GM12872 (cell line): ENCODE measurements around the gene HIPK3.

Experiments
- CTCF ChIP-seq: IDR thresholded peaks from 3 replicates; pipeline ENCODE4 v1.5.1; 2011; ENCODE audit warnings: low read depth, mild to moderate bottlenecking, low read length, moderate library complexity; ENCODE audit not compliant: insufficient read depth

Gene HIPK3

GRCh38 chr11:33358150-33358831 is 101.1 kb downstream of the HIPK3 start:
- no peak for TF ChIP-seq CTCF

- no peak for TF ChIP-seq CTCF
These were observed 103.5 kb downstream of the HIPK3 start for GRCh38 chr11:33360642-33361041.

GRCh38 chr11:33362051-33362910 is 105.1 kb downstream of the HIPK3 start:
- peak; percentile 32; the same call in 2 of the 3 replicates for TF ChIP-seq CTCF

GRCh38 chr11:33366918-33367317 is 109.7 kb downstream of the HIPK3 start:
- TF ChIP-seq CTCF, result no peak

- no peak for TF ChIP-seq CTCF
These were observed 111.8 kb downstream of the HIPK3 start for GRCh38 chr11:33368931-33369330.

GRCh38 chr11:33373636-33374035 is 116.5 kb downstream of the HIPK3 start:
- TF ChIP-seq CTCF, result no peak

- TF ChIP-seq CTCF, result no peak
These were observed 118.1 kb downstream of the HIPK3 start for GRCh38 chr11:33375236-33375635.
